Caco-2 (cell line): Measurements from ENCODE around the gene BORA. TPM values are rescaled to one million over a fixed set of nuclear protein-coding genes. Genes with fewer than 3 reads are reported as not detected.

Source experiments
- BruUV-seq: library from RNA; stranded (reverse); fragments of 400-500 nt; replicated peaks from 2 replicates; lab custom pipeline; 2021; lab: Mats Ljungman, UMichigan
- CTCF ChIA-PET: fragments of 300-600 bp; sonication (Branson Sonifier 250); formaldehyde crosslinking; loops from one replicate; lab custom pipeline; 2022; ENCODE audit warnings: antibody characterized with exemption; lab: Charles Lee
- POLR2A ChIA-PET: fragments of 300-600 bp; sonication (Branson Sonifier 250); formaldehyde crosslinking; loops from one replicate; lab custom pipeline; 2022; ENCODE audit warnings: antibody characterized with exemption; lab: Charles Lee
- DNase-seq, 2 experiments: peaks; one replicate each; pipeline versions ENCODE4 v3.0.0 to v3.0.0-alpha.2; 2020 to 2022
- H3K27me3 ChIP-seq: replicated peaks from 2 replicates; pipeline ENCODE4 v1.6.0; 2011; ENCODE audit warnings: low read length; ENCODE audit not compliant: control insufficient read depth, insufficient read depth
- H3K36me3 ChIP-seq: 2 replicates; pipeline ENCODE4 v1.5.1; 2011; ENCODE audit warnings: low read length; ENCODE audit not compliant: control insufficient read depth, insufficient read depth
- H3K4me1 ChIP-seq: fragments of 250-450 bp; sonication (Bioruptor Pico); 2 replicates; pipeline ENCODE4 v1.5.1; 2020; ENCODE audit warnings: mild to moderate bottlenecking
- H3K4me3 ChIP-seq: 2 replicates; pipeline ENCODE4 v1.5.1; 2011; ENCODE audit warnings: low read depth, mild to moderate bottlenecking, control low read depth, low read length
- H3K9me3 ChIP-seq: fragments of 250-450 bp; sonication (Bioruptor Pico); 2 replicates; pipeline ENCODE4 v1.5.1; 2020; ENCODE audit warnings: mild to moderate bottlenecking, moderate library complexity
- H3K27ac Mint-ChIP-seq: one replicate; pipeline ENCODE4 v1.8.0; 2022; ENCODE audit warnings: mixed read lengths; ENCODE audit not compliant: unreplicated experiment
- H3K27me3 Mint-ChIP-seq: one replicate; pipeline ENCODE4 v1.8.0; 2022; ENCODE audit warnings: mixed read lengths; ENCODE audit not compliant: insufficient read depth, unreplicated experiment
- H3K36me3 Mint-ChIP-seq: one replicate; pipeline ENCODE4 v1.8.0; 2022; ENCODE audit warnings: mild to moderate bottlenecking, mixed read lengths; ENCODE audit not compliant: insufficient read depth, unreplicated experiment
- H3K4me1 Mint-ChIP-seq: one replicate; pipeline ENCODE4 v1.8.0; 2022; ENCODE audit warnings: low read depth, mixed read lengths; ENCODE audit not compliant: unreplicated experiment
- H3K4me3 Mint-ChIP-seq: one replicate; pipeline ENCODE4 v1.8.0; 2022; ENCODE audit warnings: mild to moderate bottlenecking, moderate library complexity, mixed read lengths; ENCODE audit not compliant: unreplicated experiment
- H3K9me3 Mint-ChIP-seq: one replicate; pipeline ENCODE4 v1.8.0; 2022; ENCODE audit warnings: mixed read lengths; ENCODE audit not compliant: unreplicated experiment
- CTCF ChIP-seq, 2 experiments: fragments of 200-600 bp in 1 of 2; IDR thresholded peaks; 1 replicate in 1 of 2; 2 replicates in 1 of 2; pipeline versions ENCODE4 v1.5.1 to v1.8.0; 2011 to 2022; ENCODE audit warnings: antibody characterized with exemption in 1 of 2, control low read depth in 1 of 2, inconsistent platforms in 1 of 2, low read depth in 1 of 2, low read length in 1 of 2, mild to moderate bottlenecking in 1 of 2, moderate library complexity in 1 of 2; ENCODE audit not compliant: insufficient read depth in 1 of 2, severe bottlenecking in 1 of 2, unreplicated experiment in 1 of 2
- intact Hi-C: fragments of 100-400 bp; cut with micrococcal nuclease; formaldehyde crosslinking; loops from one replicate; pipeline ENCODE4 v1.10.0; 2022; ENCODE audit not compliant: unreplicated experiment
- total RNA-seq: library from RNA; stranded (reverse); gene quantifications from 2 replicates; pipeline ENCODE4 v1.2.3, GENCODE V29; 2022

BORA gene
- total RNA-seq, 1 experiment from 2014 or later, result 27.5 TPM

DNA sequence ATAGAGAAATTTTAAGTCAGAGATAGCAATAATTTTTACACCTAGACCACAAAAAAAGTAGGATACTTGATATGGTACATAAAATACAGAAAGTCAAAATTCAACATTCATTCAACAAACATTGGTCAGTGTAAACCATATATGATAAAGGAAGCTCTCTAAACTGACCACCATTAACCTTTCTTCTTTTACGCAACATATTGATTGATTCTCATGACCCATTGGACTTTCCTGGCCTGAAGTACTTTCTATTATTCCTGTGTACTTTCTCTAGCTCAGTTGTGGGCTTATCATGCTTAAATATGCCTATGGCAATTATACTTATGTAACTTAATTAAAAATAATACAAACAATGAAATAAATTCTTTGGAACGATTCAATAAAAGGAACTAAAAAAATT, 64.9 kb downstream of the BORA start:
- Histone ChIP-seq H3K36me3 (no peaks in the 10 kb centered on the region), H3K27me3 (no peaks in the 10 kb centered on the region), H3K4me1 (no peaks in the 10 kb centered on the region), H3K9me3 (no peaks in the 10 kb centered on the region), H3K4me3 (no peak overlapping the region)
- intact Hi-C loops, result no loop called here
- ChIA-PET POLR2A (no interaction called here), CTCF (interaction anchor here (0.5 kb wide), 1 partner anchor 476 kb away, joined by 4 read pairs; no protein-coding TSS in a partner anchor)
- Mint-ChIP-seq H3K4me3 (no peak overlapping the region), H3K9me3 (no peaks in the 10 kb centered on the region), H3K36me3 (peaks cover 13% of the 10 kb centered on the region), H3K4me1 (peaks cover 7% of the 10 kb centered on the region), H3K27ac (no peak overlapping the region), H3K27me3 (no peaks in the 10 kb centered on the region)
- no peak for DNase-seq
- no peak for TF ChIP-seq CTCF (IDR thresholded peaks at IDR 0.05; ENCODE audit: insufficient read depth in 1 of 2, low read depth in 1 of 2, low read length in 1 of 2, severe bottlenecking in 1 of 2, unreplicated experiment in 1 of 2)
- no TSS peak for BruUV-seq

- no peak for DNase-seq
- TF ChIP-seq CTCF (IDR thresholded peaks at IDR 0.05; ENCODE audit: insufficient read depth in 1 of 2, low read depth in 1 of 2, low read length in 1 of 2, severe bottlenecking in 1 of 2, unreplicated experiment in 1 of 2), result no peak
- ChIA-PET POLR2A (no interaction called here), CTCF (no interaction called here)
- no peak overlapping the region for H3K4me3 ChIP-seq
- H3K4me1 ChIP-seq, result peaks cover 6% of the 10 kb centered on the region; the same call in 1 of the 2 replicates
- no peaks in the 10 kb centered on the region for H3K9me3 ChIP-seq
- no TSS peak for BruUV-seq
- Mint-ChIP-seq H3K4me3 (no peak overlapping the region), H3K27me3 (no peaks in the 10 kb centered on the region), H3K4me1 (peaks cover 12% of the 10 kb centered on the region), H3K9me3 (no peaks in the 10 kb centered on the region), H3K36me3 (peaks cover 2% of the 10 kb centered on the region), H3K27ac (no peak overlapping the region)
- no peaks in the 10 kb centered on the region for H3K36me3 ChIP-seq
- H3K27me3 ChIP-seq, result no peaks in the 10 kb centered on the region
- intact Hi-C loops, result no loop called here
Observed at GRCh38 chr13:72798817-72799216, 71.1 kb downstream of the BORA start.

DNA sequence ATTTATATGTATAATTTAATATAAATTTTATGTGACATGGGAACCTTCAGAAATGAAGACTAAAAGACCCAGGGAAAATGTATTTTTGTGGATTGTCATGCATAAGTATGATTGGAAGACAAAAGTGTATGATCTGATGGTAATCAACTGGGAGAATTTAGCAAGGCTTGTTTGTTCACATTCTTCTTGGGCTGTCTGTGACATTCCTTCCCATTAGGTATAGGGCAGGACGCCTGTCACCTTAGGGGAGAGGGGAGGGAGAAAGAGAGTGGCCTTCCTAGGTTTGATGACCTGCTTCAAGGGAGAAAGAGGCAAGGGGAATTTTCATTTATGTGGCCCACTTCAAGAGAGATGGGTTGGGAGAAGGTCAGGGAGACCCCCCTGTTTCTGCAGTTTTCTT, 76.6 kb downstream of the BORA start:
- intact Hi-C loops, result no loop called here
- Mint-ChIP-seq H3K36me3 (peaks cover 5% of the 10 kb centered on the region), H3K9me3 (no peaks in the 10 kb centered on the region), H3K27ac (no peak overlapping the region), H3K4me1 (peaks cover 20% of the 10 kb centered on the region), H3K27me3 (no peaks in the 10 kb centered on the region), H3K4me3 (no peak overlapping the region)
- ChIA-PET CTCF (no interaction called here), POLR2A (no interaction called here)
- TF ChIP-seq CTCF (IDR thresholded peaks at IDR 0.05; ENCODE audit: insufficient read depth in 1 of 2, low read depth in 1 of 2, low read length in 1 of 2, severe bottlenecking in 1 of 2, unreplicated experiment in 1 of 2), result no peak
- H3K4me3 ChIP-seq, result no peak overlapping the region
- no peaks in the 10 kb centered on the region for H3K36me3 ChIP-seq
- H3K9me3 ChIP-seq, result no peaks in the 10 kb centered on the region
- peak; percentile 41 to 43 for DNase-seq
- H3K27me3 ChIP-seq, result no peaks in the 10 kb centered on the region
- BruUV-seq, result no TSS peak
- H3K4me1 ChIP-seq, result peaks cover 24% of the 10 kb centered on the region

Other genes with a start within 250 kb of the BORA start
- gene MZT1, start 294 bp upstream of the BORA start, total RNA-seq, result 20.1 and 22.9 TPM in 2 replicates
- 37.6 and 38.4 TPM in 2 replicates for gene DIS3, start 54.0 kb downstream of the BORA start, total RNA-seq
- gene PIBF1, start 54.2 kb downstream of the BORA start, total RNA-seq, result 13.4 and 18.6 TPM in 2 replicates